B cell (primary cell): ENCODE measurements around the gene IL12RB1. TPM values are rescaled to one million over a fixed set of nuclear protein-coding genes. Genes with fewer than 3 reads are reported as not detected.

ENCODE experiments used
- ATAC-seq: fragments of 200-7000 bp; cut with Tn5 transposase; one replicate; pipeline ENCODE4 v1.10.0; 2021; ENCODE audit warnings: low read depth, mild to moderate bottlenecking, moderate number of reproducible peaks, moderate library complexity
- CTCF ChIA-PET: fragments of 350-600 bp; sonication (Branson Sonifier 250); formaldehyde crosslinking; loops from one replicate; lab custom pipeline; 2021; ENCODE audit warnings: antibody characterized with exemption, inconsistent platforms; lab: Charles Lee
- POLR2A ChIA-PET: fragments of 350-600 bp; sonication (Branson Sonifier 250); formaldehyde crosslinking; loops from one replicate; lab custom pipeline; 2021; ENCODE audit warnings: antibody characterized with exemption; lab: Charles Lee
- DNase-seq: peaks from one replicate; pipeline ENCODE4 v3.0.0; 2013
- H2AFZ ChIP-seq: 2 replicates; pipeline ENCODE4 v1.6.1; 2012; ENCODE audit warnings: mild to moderate bottlenecking, low read depth, low read length; ENCODE audit not compliant: insufficient read depth, poor library complexity, severe bottlenecking
- H3K27ac ChIP-seq, 2 donors: 1 replicate in 1 of 2; 2 replicates in 1 of 2; pipeline ENCODE4 v1.5.1; 2012 to 2013; ENCODE audit warnings: low read length in 2 of 2, mild to moderate bottlenecking in 2 of 2, moderate library complexity in 1 of 2
- H3K27me3 ChIP-seq, 4 experiments: fragments of 200-600 bp in 1 of 4; sonication (generic) in 1 of 4; replicated peaks in 1 of 4; 1 replicate in 2 of 4; 2 replicates in 2 of 4; pipeline versions ENCODE4 v1.6.1 to v1.7.0; 2013 to 2016; ENCODE audit warnings: low read length in 3 of 4, mild to moderate bottlenecking in 2 of 4, mixed read lengths in 1 of 4, moderate library complexity in 1 of 4; ENCODE audit not compliant: insufficient read depth in 4 of 4, control insufficient read depth in 3 of 4; ENCODE audit errors: control extremely low read depth in 1 of 4
- H3K36me3 ChIP-seq, 2 experiments: replicated peaks in 1 of 2; 1 replicate in 1 of 2; 2 replicates in 1 of 2; pipeline versions ENCODE4 v1.6.1 to v1.7.1; 2013; ENCODE audit warnings: low read length in 1 of 2; ENCODE audit not compliant: insufficient read depth in 2 of 2, control insufficient read depth in 1 of 2; ENCODE audit errors: control extremely low read depth in 1 of 2, extremely low read depth in 1 of 2
- H3K4me1 ChIP-seq, 2 donors: fragments of 200-600 bp in 1 of 2; sonication (generic) in 1 of 2; 1 replicate in 1 of 2; 2 replicates in 1 of 2; pipeline versions ENCODE4 v1.5.1 to v1.6.1; 2013 to 2017; ENCODE audit warnings: low read length in 2 of 2; ENCODE audit not compliant: control insufficient read depth in 2 of 2, insufficient read depth in 2 of 2
- H3K4me2 ChIP-seq: replicated peaks from 2 replicates; pipeline ENCODE3; 2012; ENCODE audit warnings: mild to moderate bottlenecking, low read depth, low read length; ENCODE audit not compliant: poor library complexity, severe bottlenecking
- H3K4me3 ChIP-seq, 5 experiments: fragments of 200-600 bp in 1 of 5; sonication (generic) in 1 of 5; 1 replicate in 3 of 5; 2 replicates in 2 of 5; pipeline versions ENCODE4 v1.5.1 to v1.7.0; 2011 to 2016; ENCODE audit warnings: low read length in 4 of 5, mild to moderate bottlenecking in 4 of 5, low read depth in 2 of 5, control low read depth in 1 of 5, moderate library complexity in 1 of 5; ENCODE audit not compliant: insufficient read depth in 1 of 5; ENCODE audit errors: control extremely low read depth in 1 of 5, extremely low read depth in 1 of 5
- H3K79me2 ChIP-seq: fragments of 200-600 bp; sonication (generic); one replicate; pipeline ENCODE4 v1.6.0; 2016; ENCODE audit warnings: low read length; ENCODE audit not compliant: control insufficient read depth, insufficient read depth
- H3K9ac ChIP-seq: fragments of 200-600 bp; sonication (generic); 2 replicates; pipeline ENCODE4 v1.6.1; 2017; ENCODE audit warnings: mild to moderate bottlenecking, low read length, moderate library complexity
- H3K9me3 ChIP-seq, 3 donors: one replicate each; pipeline versions ENCODE4 v1.6.1 to v1.7.1; 2013; ENCODE audit warnings: low read length in 2 of 3; ENCODE audit not compliant: control insufficient read depth in 2 of 3, insufficient read depth in 1 of 3; ENCODE audit errors: control extremely low read depth in 1 of 3
- H4K20me1 ChIP-seq: 2 replicates; pipeline ENCODE4 v1.6.0; 2012; ENCODE audit warnings: mild to moderate bottlenecking, low read length; ENCODE audit not compliant: insufficient read depth, control insufficient read depth, poor library complexity, severe bottlenecking
- H3K27ac Mint-ChIP-seq: one replicate; pipeline ENCODE4 v1.8.0; 2021; ENCODE audit warnings: mixed read lengths
- H3K27me3 Mint-ChIP-seq: one replicate; pipeline ENCODE4 v1.8.0; 2021; ENCODE audit warnings: mixed read lengths
- H3K4me1 Mint-ChIP-seq: one replicate; pipeline ENCODE4 v1.8.0; 2021; ENCODE audit warnings: mixed read lengths
- H3K4me3 Mint-ChIP-seq: one replicate; pipeline ENCODE4 v1.8.0; 2021; ENCODE audit warnings: mixed read lengths
- H3K9me3 Mint-ChIP-seq: one replicate; pipeline ENCODE4 v1.8.0; 2022; ENCODE audit warnings: mixed read lengths; ENCODE audit not compliant: insufficient read depth
- EZH2 ChIP-seq: IDR thresholded peaks from 2 replicates; pipeline ENCODE4 v1.6.1; 2012; ENCODE audit warnings: borderline replicate concordance, low read depth, mild to moderate bottlenecking, moderate library complexity, low read length; ENCODE audit not compliant: insufficient read depth, poor library complexity, severe bottlenecking
- WGBS: methylation state at CpG from one replicate; pipeline ENCODE4 v1.1.5; 2013; ENCODE audit warnings: missing lambda C conversion rate; ENCODE audit not compliant: insufficient coverage; 5-methylcytosine and 5-hydroxymethylcytosine counted together
- intact Hi-C: fragments of 100-400 bp; cut with micrococcal nuclease; formaldehyde crosslinking; loops from one replicate; pipeline ENCODE4 v1.10.0; 2022
- polyA plus RNA-seq: library from polyadenylated mRNA; depleted of rRNA; stranded (reverse); fragments of >200 nt; gene quantifications from 2 replicates; pipeline ENCODE4 v1.2.3, GENCODE V29; 2012
- total RNA-seq, 2 donors: library from RNA; stranded (reverse); fragments of 120-200 nt in 1 of 2; gene quantifications; 1 replicate in 1 of 2; 2 replicates in 1 of 2; pipeline versions ENCODE4 v1.2.3 to v1.2.4, GENCODE V29; 2013 to 2022

The IL12RB1 gene
- total and polyA plus RNA-seq, 2 donors (not counting 1 experiment from before 2014, with no cell fraction given) = 18.8 to 24.5 TPM

- ATAC-seq = no peak
- no peak overlapping the region for H3K27ac Mint-ChIP-seq
Observed at GRCh38 chr19:18122860-18123795, 36.4 kb upstream of the IL12RB1 start.

GRCh38 chr19:18122424-18122823, 35.7 kb upstream of the IL12RB1 start:
- no peak overlapping the region for H3K4me2 ChIP-seq
- no peak overlapping the region for H3K27ac ChIP-seq
- Mint-ChIP-seq H3K27ac (no peak overlapping the region), H3K4me1 (peaks cover 26% of the 10 kb centered on the region), H3K27me3 (no peaks in the 10 kb centered on the region), H3K4me3 (no peak overlapping the region), H3K9me3 (no peaks in the 10 kb centered on the region)
- no peak overlapping the region for H3K4me3 ChIP-seq
- no peak overlapping the region for H3K9ac ChIP-seq
- POLR2A ChIA-PET = no interaction called here
- H3K36me3 ChIP-seq = peaks cover 2 to 51% of the 10 kb centered on the region in 2 experiments
- DNase-seq = no peak
- no peak for ATAC-seq
- no peak for TF ChIP-seq EZH2
- H3K4me1 ChIP-seq = peaks cover 22 to 27% of the 10 kb centered on the region in 2 donors
- 83% methylated on average over 1 of the region's 7 CpGs for WGBS
- CTCF ChIA-PET = interaction anchor here (0.5 kb wide), 1 partner anchor 34 kb away, joined by 4 read pairs; no protein-coding TSS in a partner anchor
- H3K79me2 ChIP-seq = peaks cover 76% of the 10 kb centered on the region
- H2AFZ ChIP-seq = no peak overlapping the region
- H3K9me3 ChIP-seq = no peaks in the 10 kb centered on the region
- intact Hi-C loops = no loop called here
- peaks cover 66% of the 10 kb centered on the region for H4K20me1 ChIP-seq
- H3K27me3 ChIP-seq = no peaks in the 10 kb centered on the region

More at GRCh38 chr19:18122860-18123795, 36.4 kb upstream of the IL12RB1 start:
- no peak for DNase-seq
- CTCF ChIA-PET = interaction anchor here (0.5 to 1.4 kb wide), 2 partner anchors 10 to 35 kb away, joined by 3 to 4 read pairs; no protein-coding TSS in a partner anchor
- 95% methylated on average over 27 of the region's 27 CpGs for WGBS
- Histone ChIP-seq H3K9me3 (no peaks in the 10 kb centered on the region), H3K27me3 (no peaks in the 10 kb centered on the region), H3K36me3 (peaks cover 2 to 56% of the 10 kb centered on the region in 2 experiments), H3K4me1 (peaks cover 19 to 23% of the 10 kb centered on the region in 2 donors), H2AFZ (no peak overlapping the region), H3K4me3 (no peak overlapping the region), H4K20me1 (peaks cover 65% of the 10 kb centered on the region), H3K9ac (no peak overlapping the region), H3K4me2 (no peak overlapping the region), H3K27ac (no peak overlapping the region), H3K79me2 (peaks cover 75% of the 10 kb centered on the region)
- Mint-ChIP-seq H3K4me3 (no peak overlapping the region), H3K9me3 (no peaks in the 10 kb centered on the region), H3K27me3 (no peaks in the 10 kb centered on the region), H3K4me1 (peaks cover 23% of the 10 kb centered on the region)
- no peak for TF ChIP-seq EZH2
- POLR2A ChIA-PET = no interaction called here
- intact Hi-C loops = no loop called here
